OCI-LY3 (cell line): Measurements from ENCODE around the gene ARSI.

Experiments used
- EZH2phosphoT487 ChIP-seq: fragments of 200-600 bp; shearing (Covaris generic); IDR thresholded peaks from 2 replicates; pipeline ENCODE4 v1.6.1; 2018; ENCODE audit warnings: antibody characterized with exemption, mixed run types, low read depth
- TF ChIP-seq, protein P1 (sequence below): fragments of 200-600, 300-600 bp; sonication (generic); IDR thresholded peaks from 2 replicates; pipeline ENCODE4 v1.5.1; 2014; ENCODE audit warnings: antibody characterized with exemption, low read length, low read depth

DNA sequence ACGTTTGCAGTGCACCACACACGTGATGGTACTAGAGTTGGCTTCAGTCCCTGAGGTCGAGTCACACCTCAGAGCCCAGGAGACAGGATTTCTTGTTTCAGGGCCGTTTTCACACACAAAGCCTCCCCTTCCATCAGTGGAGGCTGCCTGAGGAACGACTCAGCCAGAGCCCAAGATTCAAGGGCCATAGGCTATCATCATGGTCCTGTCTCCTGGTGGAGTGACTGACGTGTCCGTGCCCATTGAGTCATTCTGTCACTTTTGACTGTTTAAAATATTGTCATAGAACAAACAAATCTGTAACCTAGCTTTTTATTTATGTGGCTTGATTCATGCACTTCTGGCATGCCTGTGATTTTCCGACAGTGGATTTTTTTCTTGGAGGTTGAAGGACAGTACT is 41.5 kb downstream of the ARSI start:
- TF ChIP-seq, protein P1, sequence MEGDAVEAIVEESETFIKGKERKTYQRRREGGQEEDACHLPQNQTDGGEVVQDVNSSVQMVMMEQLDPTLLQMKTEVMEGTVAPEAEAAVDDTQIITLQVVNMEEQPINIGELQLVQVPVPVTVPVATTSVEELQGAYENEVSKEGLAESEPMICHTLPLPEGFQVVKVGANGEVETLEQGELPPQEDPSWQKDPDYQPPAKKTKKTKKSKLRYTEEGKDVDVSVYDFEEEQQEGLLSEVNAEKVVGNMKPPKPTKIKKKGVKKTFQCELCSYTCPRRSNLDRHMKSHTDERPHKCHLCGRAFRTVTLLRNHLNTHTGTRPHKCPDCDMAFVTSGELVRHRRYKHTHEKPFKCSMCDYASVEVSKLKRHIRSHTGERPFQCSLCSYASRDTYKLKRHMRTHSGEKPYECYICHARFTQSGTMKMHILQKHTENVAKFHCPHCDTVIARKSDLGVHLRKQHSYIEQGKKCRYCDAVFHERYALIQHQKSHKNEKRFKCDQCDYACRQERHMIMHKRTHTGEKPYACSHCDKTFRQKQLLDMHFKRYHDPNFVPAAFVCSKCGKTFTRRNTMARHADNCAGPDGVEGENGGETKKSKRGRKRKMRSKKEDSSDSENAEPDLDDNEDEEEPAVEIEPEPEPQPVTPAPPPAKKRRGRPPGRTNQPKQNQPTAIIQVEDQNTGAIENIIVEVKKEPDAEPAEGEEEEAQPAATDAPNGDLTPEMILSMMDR = no peak
- no peak for TF ChIP-seq EZH2phosphoT487
